OCI-LY7 (cell line): Measurements from ENCODE around the gene ENOX1. TPM values are rescaled to one million over a fixed set of nuclear protein-coding genes. Genes with fewer than 3 reads are reported as not detected.

Source experiments
- BruUV-seq: library from RNA; stranded (reverse); fragments of 400-500 nt; replicated peaks from 2 replicates; lab custom pipeline; 2021; lab: Mats Ljungman, UMichigan
- CTCF ChIA-PET: fragments of 300-600 bp; sonication (Branson Sonifier 250); formaldehyde crosslinking; loops from one replicate; lab custom pipeline; 2022; ENCODE audit warnings: antibody characterized with exemption; ENCODE audit not compliant: unreplicated experiment; lab: Charles Lee
- POLR2A ChIA-PET: fragments of 300-600 bp; sonication (Branson Sonifier 250); formaldehyde crosslinking; loops from one replicate; lab custom pipeline; 2022; ENCODE audit warnings: antibody characterized with exemption; lab: Charles Lee
- DNase-seq: peaks from one replicate; pipeline ENCODE4 v3.0.0-alpha.2; 2015; ENCODE audit warnings: low spot score
- H2AFZ ChIP-seq: fragments of 200-600 bp; sonication (generic), shearing (Covaris generic); 2 replicates; pipeline ENCODE4 v1.6.1; 2014; ENCODE audit warnings: mild to moderate bottlenecking, antibody characterized with exemption, low read length, moderate library complexity
- H3K27ac ChIP-seq: fragments of 200-600 bp; sonication (generic); 2 replicates; pipeline ENCODE4 v1.5.1; 2014; ENCODE audit warnings: mixed run types, low read depth, mild to moderate bottlenecking, moderate library complexity, low read length, inconsistent platforms; ENCODE audit not compliant: poor library complexity, severe bottlenecking
- H3K36me3 ChIP-seq: fragments of 200-600 bp; sonication (generic); 2 replicates; pipeline ENCODE4 v1.6.1; 2014; ENCODE audit warnings: mild to moderate bottlenecking, antibody characterized with exemption, low read length, moderate library complexity, mixed read lengths; ENCODE audit not compliant: insufficient read depth
- H3K4me1 ChIP-seq: fragments of 200-600 bp; sonication (generic); 2 replicates; pipeline ENCODE4 v1.5.1; 2014; ENCODE audit warnings: mild to moderate bottlenecking, low read length; ENCODE audit not compliant: insufficient read depth, poor library complexity, severe bottlenecking
- H3K4me2 ChIP-seq: fragments of 200-600 bp; sonication (generic); 2 replicates; pipeline ENCODE4 v1.6.1; 2014; ENCODE audit warnings: mild to moderate bottlenecking, low read length
- H3K4me3 ChIP-seq: fragments of 200-600 bp; sonication (generic); 2 replicates; pipeline ENCODE4 v1.5.1; 2014; ENCODE audit warnings: mild to moderate bottlenecking, low read depth, low read length; ENCODE audit not compliant: poor library complexity, severe bottlenecking
- H3K79me2 ChIP-seq: fragments of 200-600 bp; sonication (generic); 2 replicates; pipeline ENCODE4 v1.6.1; 2016; ENCODE audit warnings: low read depth, mild to moderate bottlenecking, low read length, moderate library complexity, mixed read lengths; ENCODE audit not compliant: insufficient read depth
- H3K9me2 ChIP-seq: fragments of 200-600 bp; sonication (generic); 2 replicates; pipeline ENCODE4 v1.6.1; 2016; ENCODE audit warnings: mild to moderate bottlenecking, low read length, mixed read lengths; ENCODE audit not compliant: insufficient read depth
- H3K9me3 ChIP-seq: fragments of 200-600 bp; sonication (generic); 2 replicates; pipeline ENCODE4 v1.6.1; 2014; ENCODE audit warnings: mild to moderate bottlenecking, mixed run types, low read length, mixed read lengths
- H4K20me1 ChIP-seq: fragments of 200-600 bp; sonication (generic); 2 replicates; pipeline ENCODE4 v1.6.1; 2014; ENCODE audit warnings: mild to moderate bottlenecking, antibody characterized with exemption, low read length, moderate library complexity, mixed read lengths; ENCODE audit not compliant: insufficient read depth
- EZH2phosphoT487 ChIP-seq: fragments of 200-600 bp; sonication (generic); IDR thresholded peaks from 2 replicates; pipeline ENCODE4 v1.6.1; 2018; ENCODE audit warnings: low read depth, borderline replicate concordance, mild to moderate bottlenecking, mixed run types, antibody characterized with exemption, low read length, moderate library complexity, mixed read lengths
- intact Hi-C: fragments of 100-400 bp; cut with micrococcal nuclease; formaldehyde crosslinking; loops from one replicate; pipeline ENCODE4 v1.10.0; 2022; ENCODE audit not compliant: unreplicated experiment
- total RNA-seq, 2 experiments: library from RNA; depleted of rRNA in 1 of 2; stranded (reverse); fragments of >200 nt in 1 of 2; shearing (Covaris generic) in 1 of 2; gene quantifications; 2 replicates each; pipeline ENCODE4 v1.2.3, GENCODE V29; 2014 to 2022
- TF ChIP-seq, protein P1 (sequence below): fragments of 200-600 bp; sonication (generic); conservative IDR thresholded peaks from 2 replicates; pipeline ENCODE4 v1.5.1; 2014; ENCODE audit warnings: mild to moderate bottlenecking, antibody characterized with exemption, low read length, moderate library complexity, mixed read lengths

ENOX1 gene
- total RNA-seq, 2 experiments from 2014 or later = 0.03 TPM; not detected in 1

DNA sequence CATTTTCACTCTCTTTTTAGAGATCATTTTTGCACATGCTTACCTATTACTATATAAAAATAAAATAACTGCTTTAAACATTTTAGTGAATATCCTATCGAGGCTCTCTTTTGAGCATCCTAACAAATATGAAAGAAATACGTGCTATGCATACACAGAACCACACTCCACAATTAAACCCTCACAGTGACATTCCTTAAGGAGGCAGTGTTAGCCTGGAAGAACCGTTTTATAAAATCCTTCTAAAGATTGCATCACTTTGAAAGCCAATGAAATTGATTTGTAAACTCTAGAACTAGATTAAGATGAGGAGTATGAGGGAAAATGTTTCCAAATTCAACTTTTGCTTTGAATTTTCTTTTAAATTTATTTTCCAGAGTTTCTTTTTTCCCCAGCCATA, 11.1 kb upstream of the ENOX1 start:
- intact Hi-C loops = no loop called here
- POLR2A ChIA-PET = no interaction called here
- BruUV-seq = no TSS peak

DNA sequence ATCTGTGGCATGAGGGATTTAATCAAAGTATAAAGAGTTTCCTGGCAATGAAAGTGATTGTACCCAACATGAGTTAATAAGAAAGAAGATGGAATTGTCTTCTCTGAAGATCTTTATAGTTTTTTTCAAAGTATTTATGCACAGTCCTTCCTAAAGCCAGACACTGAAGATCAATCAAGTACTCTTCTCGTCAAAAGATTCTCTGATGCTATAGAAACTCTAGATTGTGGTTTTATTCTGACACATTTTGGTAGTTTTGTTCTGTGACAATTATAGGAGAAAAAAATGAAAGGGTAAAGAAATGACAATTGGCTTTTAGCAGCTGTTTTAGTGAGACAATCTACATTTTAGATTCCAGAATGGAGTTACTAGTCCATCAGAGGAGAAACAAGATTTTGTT, 10.4 kb upstream of the ENOX1 start:
- intact Hi-C loops = no loop called here

More for the DNA sequence above, 11.1 kb upstream of the ENOX1 start:
- Histone ChIP-seq H3K4me1 (no peaks in the 10 kb centered on the region), H3K36me3 (no peaks in the 10 kb centered on the region), H3K9me3 (no peaks in the 10 kb centered on the region), H3K4me2 (no peak overlapping the region), H3K79me2 (no peaks in the 10 kb centered on the region), H3K9me2 (no peaks in the 10 kb centered on the region), H2AFZ (no peak overlapping the region), H4K20me1 (no peaks in the 10 kb centered on the region), H3K4me3 (no peak overlapping the region), H3K27ac (no peak overlapping the region)
- no peak for DNase-seq
- no peak for TF ChIP-seq EZH2phosphoT487
- TF ChIP-seq, protein P1, sequence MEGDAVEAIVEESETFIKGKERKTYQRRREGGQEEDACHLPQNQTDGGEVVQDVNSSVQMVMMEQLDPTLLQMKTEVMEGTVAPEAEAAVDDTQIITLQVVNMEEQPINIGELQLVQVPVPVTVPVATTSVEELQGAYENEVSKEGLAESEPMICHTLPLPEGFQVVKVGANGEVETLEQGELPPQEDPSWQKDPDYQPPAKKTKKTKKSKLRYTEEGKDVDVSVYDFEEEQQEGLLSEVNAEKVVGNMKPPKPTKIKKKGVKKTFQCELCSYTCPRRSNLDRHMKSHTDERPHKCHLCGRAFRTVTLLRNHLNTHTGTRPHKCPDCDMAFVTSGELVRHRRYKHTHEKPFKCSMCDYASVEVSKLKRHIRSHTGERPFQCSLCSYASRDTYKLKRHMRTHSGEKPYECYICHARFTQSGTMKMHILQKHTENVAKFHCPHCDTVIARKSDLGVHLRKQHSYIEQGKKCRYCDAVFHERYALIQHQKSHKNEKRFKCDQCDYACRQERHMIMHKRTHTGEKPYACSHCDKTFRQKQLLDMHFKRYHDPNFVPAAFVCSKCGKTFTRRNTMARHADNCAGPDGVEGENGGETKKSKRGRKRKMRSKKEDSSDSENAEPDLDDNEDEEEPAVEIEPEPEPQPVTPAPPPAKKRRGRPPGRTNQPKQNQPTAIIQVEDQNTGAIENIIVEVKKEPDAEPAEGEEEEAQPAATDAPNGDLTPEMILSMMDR = no peak
- CTCF ChIA-PET = no interaction called here

DNA sequence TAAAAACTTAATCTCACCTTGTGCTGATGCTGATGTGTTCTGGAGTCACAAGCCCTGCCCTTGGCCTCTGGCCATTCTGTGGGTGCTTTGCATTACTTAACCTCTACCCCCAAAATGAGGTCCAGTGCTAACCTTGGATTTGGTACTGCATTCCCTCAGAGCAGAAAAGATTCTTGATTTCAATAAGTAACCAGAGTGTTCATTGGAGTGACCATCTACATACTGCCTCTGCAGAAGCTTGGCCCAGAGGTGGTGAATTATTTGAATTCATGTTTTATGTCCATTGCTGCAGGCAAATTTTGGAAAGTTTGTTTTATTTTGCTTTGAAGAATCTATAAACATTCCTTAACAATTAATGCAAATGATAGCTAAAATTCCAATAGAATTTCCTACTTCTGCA, 7.6 kb upstream of the ENOX1 start:
- TF ChIP-seq, protein P1 = no peak
- no peak for TF ChIP-seq EZH2phosphoT487
- H3K9me3 ChIP-seq = no peaks in the 10 kb centered on the region
- BruUV-seq = no TSS peak
- H3K79me2 ChIP-seq = no peaks in the 10 kb centered on the region
- no peaks in the 10 kb centered on the region; the same call in 1 of the 2 replicates for H3K9me2 ChIP-seq
- H3K36me3 ChIP-seq = no peaks in the 10 kb centered on the region
- CTCF ChIA-PET = no interaction called here
- intact Hi-C loops = no loop called here
- no peak overlapping the region for H3K27ac ChIP-seq
- no peaks in the 10 kb centered on the region for H4K20me1 ChIP-seq
- no peak overlapping the region for H3K4me3 ChIP-seq
- POLR2A ChIA-PET = no interaction called here
- no peak overlapping the region for H3K4me2 ChIP-seq
- no peak overlapping the region for H2AFZ ChIP-seq
- H3K4me1 ChIP-seq = no peaks in the 10 kb centered on the region
- DNase-seq = no peak

More for the DNA sequence above, 10.4 kb upstream of the ENOX1 start:
- H3K79me2 ChIP-seq = no peaks in the 10 kb centered on the region
- BruUV-seq = no TSS peak
- TF ChIP-seq EZH2phosphoT487 = no peak
- TF ChIP-seq, protein P1 = no peak
- DNase-seq = no peak
- no peak overlapping the region for H3K27ac ChIP-seq
- H3K36me3 ChIP-seq = no peaks in the 10 kb centered on the region
- H3K4me1 ChIP-seq = no peaks in the 10 kb centered on the region
- H3K4me2 ChIP-seq = no peak overlapping the region
- POLR2A ChIA-PET = no interaction called here
- H2AFZ ChIP-seq = no peak overlapping the region
- CTCF ChIA-PET = no interaction called here
- H3K4me3 ChIP-seq = no peak overlapping the region
- no peaks in the 10 kb centered on the region for H3K9me3 ChIP-seq
- H3K9me2 ChIP-seq = no peaks in the 10 kb centered on the region
- no peaks in the 10 kb centered on the region for H4K20me1 ChIP-seq
